Measurements from ENCODE around the gene NPAS3.

DNA sequence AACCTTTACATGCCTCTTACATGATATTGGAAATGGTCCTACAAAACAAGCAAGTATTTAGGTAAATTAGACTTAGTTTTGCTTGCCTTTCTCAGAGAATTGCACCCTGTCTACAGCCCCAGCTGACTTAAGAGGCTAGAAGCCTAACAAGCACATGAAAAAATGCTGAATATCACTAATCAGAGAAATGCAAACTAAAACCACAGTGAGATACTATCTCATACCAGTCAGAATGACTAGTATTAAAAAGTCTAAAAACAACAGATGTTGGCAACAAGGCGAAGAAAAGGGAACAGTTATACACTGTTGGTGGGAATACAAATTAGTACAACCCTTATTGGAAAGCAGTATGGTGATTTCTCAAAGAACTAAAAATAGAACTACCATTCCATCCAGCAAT lies 908.4 kb downstream of the NPAS3 start:
- TF ChIP-seq, protein P1, sequence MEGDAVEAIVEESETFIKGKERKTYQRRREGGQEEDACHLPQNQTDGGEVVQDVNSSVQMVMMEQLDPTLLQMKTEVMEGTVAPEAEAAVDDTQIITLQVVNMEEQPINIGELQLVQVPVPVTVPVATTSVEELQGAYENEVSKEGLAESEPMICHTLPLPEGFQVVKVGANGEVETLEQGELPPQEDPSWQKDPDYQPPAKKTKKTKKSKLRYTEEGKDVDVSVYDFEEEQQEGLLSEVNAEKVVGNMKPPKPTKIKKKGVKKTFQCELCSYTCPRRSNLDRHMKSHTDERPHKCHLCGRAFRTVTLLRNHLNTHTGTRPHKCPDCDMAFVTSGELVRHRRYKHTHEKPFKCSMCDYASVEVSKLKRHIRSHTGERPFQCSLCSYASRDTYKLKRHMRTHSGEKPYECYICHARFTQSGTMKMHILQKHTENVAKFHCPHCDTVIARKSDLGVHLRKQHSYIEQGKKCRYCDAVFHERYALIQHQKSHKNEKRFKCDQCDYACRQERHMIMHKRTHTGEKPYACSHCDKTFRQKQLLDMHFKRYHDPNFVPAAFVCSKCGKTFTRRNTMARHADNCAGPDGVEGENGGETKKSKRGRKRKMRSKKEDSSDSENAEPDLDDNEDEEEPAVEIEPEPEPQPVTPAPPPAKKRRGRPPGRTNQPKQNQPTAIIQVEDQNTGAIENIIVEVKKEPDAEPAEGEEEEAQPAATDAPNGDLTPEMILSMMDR (conservative IDR thresholded peaks at IDR 0.05; ENCODE audit: low read depth, low read length): no peak
- no peak for TF ChIP-seq EZH2 (IDR thresholded peaks at IDR 0.05; ENCODE audit: low read length, unreplicated experiment)

Measured in PC-3 (cell line).